CD1c-positive myeloid dendritic cell (primary cell): ENCODE measurements around the gene GAS2L1.
"Not testable (repeated sequence)": the region's sequence is repeated elsewhere in the genome, so short reads cannot be mapped to it uniquely, and the experiment has no call there.

Experiments
- DNase-seq: peaks from one replicate; pipeline ENCODE4 v3.0.0-alpha.2; 2016; ENCODE audit errors: extremely low spot score

The GAS2L1 gene

DNA sequence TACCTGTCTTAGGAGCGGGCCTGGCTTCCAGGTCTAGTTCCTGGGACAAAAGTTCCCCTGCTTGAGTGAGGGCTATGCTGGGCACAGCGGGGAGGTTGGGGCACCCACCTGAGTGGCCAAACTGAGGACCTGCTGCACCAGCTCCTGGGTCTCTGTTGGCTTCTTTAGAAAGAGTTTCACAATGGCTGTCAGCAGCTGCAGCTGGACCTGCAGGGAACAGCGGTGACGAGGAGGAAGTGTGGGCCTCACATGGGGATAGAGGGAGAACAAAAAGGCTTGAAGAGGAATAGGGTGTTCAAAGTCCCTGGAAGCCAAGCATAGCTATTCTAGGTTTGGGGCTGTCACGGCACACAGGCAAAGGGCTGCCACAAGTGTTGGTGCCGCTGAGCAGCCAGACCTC, 35.7 kb downstream of the GAS2L1 start:
- no peak for DNase-seq

GRCh38 chr22:29342577-29343312, 36.3 kb downstream of the GAS2L1 start:
- DNase-seq = no peak

DNA sequence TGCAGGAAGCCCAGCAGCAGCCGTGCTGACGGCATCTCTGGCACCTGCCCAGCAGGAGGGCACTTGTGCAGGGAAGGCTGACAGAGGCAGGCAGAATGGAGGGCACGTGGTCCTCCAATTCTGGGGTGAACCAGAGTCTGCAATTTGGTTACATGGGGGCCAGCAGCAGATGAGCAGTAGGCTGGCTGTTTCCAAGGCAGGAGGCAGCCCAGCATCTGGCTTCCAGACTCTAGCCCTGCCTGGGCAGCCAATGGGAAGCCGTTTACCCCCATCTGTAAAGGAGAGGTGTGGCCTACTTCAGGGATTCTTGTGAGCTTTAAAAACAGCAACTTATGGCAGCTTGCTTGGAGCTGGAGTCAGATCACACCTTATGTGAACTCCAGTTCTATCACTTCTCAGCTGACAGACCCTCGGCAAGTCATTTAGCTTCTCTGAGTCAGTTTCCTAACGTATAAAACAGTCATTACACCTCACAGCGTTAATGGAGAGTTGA, 36.9 kb downstream of the GAS2L1 start:
- DNase-seq = no peak

- DNase-seq = no peak
Observed at GRCh38 chr22:29344137-29344536, 37.7 kb downstream of the GAS2L1 start.

- not testable (repeated sequence) for DNase-seq
Observed at GRCh38 chr22:29344889-29345288, 38.4 kb downstream of the GAS2L1 start.

DNA sequence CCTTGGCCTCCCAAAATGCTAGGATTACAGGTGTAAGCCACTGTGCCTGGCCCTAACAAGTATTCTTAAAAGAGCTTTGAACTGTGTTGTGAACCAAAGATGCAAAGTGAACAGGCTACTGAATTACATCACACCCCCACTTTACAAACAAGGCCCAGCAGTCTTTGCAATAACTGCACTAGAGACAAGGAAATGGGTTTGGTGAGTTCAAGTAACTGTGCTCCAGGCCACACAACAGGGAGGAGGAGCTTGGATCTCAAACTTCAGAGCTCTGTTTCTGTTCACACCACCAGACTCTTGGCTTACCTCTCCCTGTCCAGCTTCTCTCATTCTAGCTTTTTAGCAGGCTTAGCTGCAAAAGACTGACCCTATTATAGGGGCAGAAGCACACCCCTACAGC, 39.5 kb downstream of the GAS2L1 start:
- DNase-seq = no peak

DNA sequence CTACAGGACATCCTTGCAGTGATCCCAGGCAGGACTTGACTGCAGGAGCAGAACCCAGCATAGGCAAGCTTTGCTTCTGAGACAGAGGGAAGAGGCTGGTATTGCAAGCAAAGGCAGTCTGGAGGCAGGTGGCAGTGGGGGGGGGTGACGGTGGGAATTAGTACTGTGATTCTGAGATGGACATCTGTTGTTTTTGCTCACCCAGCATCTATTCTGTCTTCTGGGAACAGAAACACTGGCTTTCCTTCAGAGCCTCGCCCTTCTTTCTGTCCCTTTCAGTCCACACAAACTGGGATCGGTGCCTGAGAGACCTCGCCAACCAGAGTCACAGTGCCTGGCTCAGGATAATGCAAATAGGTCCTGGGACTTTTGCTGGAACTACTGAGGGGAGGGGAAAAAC, 40.2 kb downstream of the GAS2L1 start:
- DNase-seq = no peak

- DNase-seq = no peak
Observed at GRCh38 chr22:29348041-29348440, 41.6 kb downstream of the GAS2L1 start.

- DNase-seq = no peak
Observed at GRCh38 chr22:29348956-29349355, 42.5 kb downstream of the GAS2L1 start.

- DNase-seq = no peak
Observed at GRCh38 chr22:29351042-29351441, 44.6 kb downstream of the GAS2L1 start.

DNA sequence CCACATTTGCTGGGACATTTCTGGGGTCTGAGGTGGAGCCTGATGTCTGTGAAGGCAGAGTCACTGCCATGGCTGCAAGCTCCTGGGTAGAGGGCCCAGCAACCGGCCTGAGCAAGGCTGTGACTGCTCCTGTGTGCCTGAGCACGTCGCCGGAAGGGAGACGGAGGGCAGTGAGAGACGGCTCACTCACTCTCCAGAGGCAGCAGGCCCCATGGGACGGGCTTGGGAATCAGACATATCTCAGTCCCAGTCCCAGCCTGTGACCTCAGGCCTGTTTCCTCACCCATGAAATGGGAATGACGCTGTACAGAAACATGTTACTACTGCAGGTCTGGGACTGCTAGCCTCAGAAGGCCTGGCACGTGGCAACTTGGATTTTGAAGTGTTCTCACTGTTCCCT, 45.4 kb downstream of the GAS2L1 start:
- no peak for DNase-seq

DNA sequence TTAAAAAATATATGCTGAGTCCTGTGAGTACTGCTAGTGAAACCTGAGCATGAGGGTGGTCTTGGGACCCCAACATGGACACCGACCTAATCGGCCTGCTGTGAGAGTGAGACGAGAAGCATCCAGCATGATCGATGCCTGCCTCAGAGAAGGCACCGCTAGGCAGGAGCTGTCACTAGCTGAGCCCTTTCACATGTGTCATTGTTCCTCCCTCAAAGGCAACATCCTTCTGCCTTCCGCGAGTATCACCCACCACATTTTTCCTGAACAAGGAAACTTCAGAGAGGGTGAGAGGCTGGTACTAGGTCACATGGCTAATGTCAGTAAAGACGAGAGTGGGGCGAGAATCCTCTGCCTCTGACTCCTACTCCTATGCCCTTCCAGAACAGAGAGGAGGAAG, 46.3 kb downstream of the GAS2L1 start:
- DNase-seq = no peak

- DNase-seq = no peak
Observed at GRCh38 chr22:29353286-29353685, 46.8 kb downstream of the GAS2L1 start.

DNA sequence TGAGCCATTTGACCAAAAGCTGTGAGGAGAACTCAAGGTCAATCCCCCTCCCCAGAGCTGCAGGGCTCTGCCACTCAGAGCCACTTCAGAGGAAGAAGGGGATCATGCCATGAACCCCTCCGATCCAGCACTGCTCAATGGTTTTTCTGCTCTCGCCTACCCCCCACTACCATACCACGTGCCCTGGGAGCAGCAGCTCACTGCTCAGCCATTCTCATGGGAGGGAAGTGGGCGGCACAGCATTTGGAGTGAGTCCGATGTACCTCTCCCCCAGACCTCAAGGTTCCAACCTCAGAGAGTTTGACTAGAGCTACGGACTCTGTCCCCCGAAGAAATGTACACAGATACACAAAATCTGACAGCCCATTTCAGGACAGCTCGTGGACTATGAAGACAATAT, 47.4 kb downstream of the GAS2L1 start:
- no peak for DNase-seq

DNA sequence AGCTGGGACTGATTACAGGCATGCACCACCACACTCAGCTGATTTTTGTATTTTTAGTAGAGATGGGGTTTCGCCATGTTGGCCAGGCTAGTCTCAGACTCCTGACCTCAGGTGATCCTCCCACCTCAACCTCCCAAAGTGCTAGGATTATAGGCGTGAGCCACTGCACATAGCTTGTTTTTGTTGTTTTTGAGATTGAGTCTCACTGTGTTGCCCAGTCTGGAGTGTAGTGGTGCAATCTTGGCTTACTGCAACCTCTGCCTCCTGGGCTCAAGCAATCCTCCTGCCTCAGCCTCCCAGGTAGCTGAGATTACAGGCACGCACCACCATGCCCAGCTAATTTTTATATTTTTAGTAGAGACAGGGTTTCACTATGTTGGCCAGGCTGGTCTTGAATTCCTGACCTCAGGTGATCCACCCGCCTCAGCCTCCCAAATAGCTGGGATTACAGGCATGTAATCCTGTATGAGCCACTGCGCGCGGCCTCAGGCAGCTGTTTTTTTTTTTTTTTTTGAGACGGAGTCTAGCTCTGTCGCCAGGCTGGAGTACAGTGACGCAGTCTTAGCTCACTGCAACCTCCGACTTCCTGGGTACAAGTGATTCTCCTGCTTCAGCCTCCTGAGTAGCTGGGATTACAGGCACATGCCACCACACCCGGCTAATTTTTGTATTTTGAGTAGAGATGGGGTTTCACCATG, 50.9 kb downstream of the GAS2L1 start:
- not testable (repeated sequence) for DNase-seq

DNA sequence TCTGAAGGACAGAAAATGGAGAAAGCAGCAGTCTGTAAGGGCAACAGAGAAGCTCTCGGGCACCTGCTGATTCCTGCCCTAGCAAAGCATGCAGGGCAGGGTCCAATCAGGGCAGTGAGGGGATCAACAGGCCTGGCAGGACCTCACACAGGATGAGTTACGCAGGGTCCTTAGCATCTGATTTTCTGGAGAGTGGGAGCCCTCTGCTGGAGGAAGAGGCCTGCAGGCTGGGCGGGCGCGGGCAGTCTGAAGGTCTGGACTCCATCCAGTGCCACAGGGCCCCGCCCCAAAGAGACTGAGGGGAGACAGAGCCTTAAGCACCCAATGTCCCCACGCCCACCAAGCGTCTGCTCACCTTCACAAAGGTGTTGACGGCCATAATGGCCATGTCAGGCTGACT, 53.0 kb downstream of the GAS2L1 start:
- DNase-seq = no peak
